ENCODE measurements around the gene MYO1B. TPM values are rescaled to one million over a fixed set of nuclear protein-coding genes. Genes with fewer than 3 reads are reported as not detected.
A peak's percentile ranks its signal among the peaks of the same experiment; 100 is the strongest.

Gene MYO1B
- total RNA-seq, 1 experiment from 2014 or later: 43.2 TPM

- Histone ChIP-seq H3K4me1 (ENCODE audit: insufficient read depth, low read length) (peaks cover 2% of the 10 kb centered on the region; the same call in 1 of the 2 replicates), H3K14ac (ENCODE audit: insufficient read depth, low read length) (no peak overlapping the region), H3K9me3 (ENCODE audit: control insufficient read depth, low read depth, low read length) (no peaks in the 10 kb centered on the region), H3T11ph (ENCODE audit: low read length) (no peak overlapping the region), H3K56ac (ENCODE audit: insufficient read length, low read depth, low read length) (no peak overlapping the region), H3K4me2 (ENCODE audit: insufficient read depth, insufficient read length, low read length) (no peak overlapping the region), H4K5ac (ENCODE audit: insufficient read length, low read depth, low read length) (no peak overlapping the region), H4K20me1 (ENCODE audit: control insufficient read depth, insufficient read depth, insufficient read length) (no peaks in the 10 kb centered on the region), H3K27me3 (ENCODE audit: insufficient read depth, low read length) (no peaks in the 10 kb centered on the region; the same call in 1 of the 2 replicates), H3K23me2 (ENCODE audit: insufficient read length, low read depth, low read length, poor library complexity, severe bottlenecking) (no peaks in the 10 kb centered on the region), H2BK15ac (ENCODE audit: low read depth, low read length) (no peak overlapping the region), H2AFZ (ENCODE audit: low read length) (no peak overlapping the region), H3K79me1 (ENCODE audit: insufficient read depth, low read depth, low read length, poor library complexity, severe bottlenecking) (no peaks in the 10 kb centered on the region), H2BK20ac (ENCODE audit: low read depth, low read length, poor library complexity, severe bottlenecking) (no peak overlapping the region), H4K8ac (replicated peaks; ENCODE audit: insufficient read length, low read depth, low read length) (no peak overlapping the region), H3K9ac (ENCODE audit: extremely low read depth, insufficient read length, low read length) (no peak overlapping the region), H3K18ac (ENCODE audit: insufficient read length, low read depth, low read length) (no peak overlapping the region), H3K23ac (ENCODE audit: insufficient read length, low read depth, low read length) (no peak overlapping the region), H4K91ac (ENCODE audit: insufficient read length, low read depth, low read length) (no peak overlapping the region), H2BK5ac (ENCODE audit: insufficient read length, low read length) (no peak overlapping the region), H3K4ac (ENCODE audit: low read depth, low read length) (no peak overlapping the region), H3K27ac (ENCODE audit: insufficient read length, low read depth, low read length) (no peak overlapping the region), H2AK5ac (ENCODE audit: insufficient read length, low read length) (no peak overlapping the region), H2BK12ac (ENCODE audit: insufficient read length, low read depth, low read length) (no peak overlapping the region), H2BK120ac (ENCODE audit: low read depth, low read length, poor library complexity, severe bottlenecking) (no peak overlapping the region), H3K79me2 (ENCODE audit: insufficient read depth, low read length) (no peaks in the 10 kb centered on the region)
- Mint-ChIP-seq H3K27ac (0 out of 7 replicates have a peak overlapping the region, but pooled peaks of 1 of the 3 experiments have one; percentile 18), H3K27me3 (ENCODE audit: low read depth) (no peaks in the 10 kb centered on the region), H3K4me3 (no peak overlapping the region), H3K4me1 (peaks cover 22 to 23% of the 10 kb centered on the region in 2 experiments), H3K36me3 (ENCODE audit: insufficient read depth in 1 of 3, low read depth in 3 of 3) (no peaks in the 10 kb centered on the region; a peak in 3 of 7 replicates), H3K9me3 (no peaks in the 10 kb centered on the region)
- no CpG with 5 or more reads among the region's 2 CpGs for WGBS (ENCODE audit: extremely low coverage, insufficient read length, low lambda C conversion rate)
- no peak for DNase-seq
- no peak for TF ChIP-seq CTCF (conservative IDR thresholded peaks at IDR 0.05)
Measured at GRCh38 chr2:191308026-191308425, 62.8 kb downstream of the MYO1B start.

All from H9 (cell line).